ENCODE measurements around the gene ADM. TPM values are rescaled to one million over a fixed set of nuclear protein-coding genes. Genes with fewer than 3 reads are reported as not detected.

The ADM gene, protein sequence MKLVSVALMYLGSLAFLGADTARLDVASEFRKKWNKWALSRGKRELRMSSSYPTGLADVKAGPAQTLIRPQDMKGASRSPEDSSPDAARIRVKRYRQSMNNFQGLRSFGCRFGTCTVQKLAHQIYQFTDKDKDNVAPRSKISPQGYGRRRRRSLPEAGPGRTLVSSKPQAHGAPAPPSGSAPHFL
- total RNA-seq, result 6.9 TPM

DNA sequence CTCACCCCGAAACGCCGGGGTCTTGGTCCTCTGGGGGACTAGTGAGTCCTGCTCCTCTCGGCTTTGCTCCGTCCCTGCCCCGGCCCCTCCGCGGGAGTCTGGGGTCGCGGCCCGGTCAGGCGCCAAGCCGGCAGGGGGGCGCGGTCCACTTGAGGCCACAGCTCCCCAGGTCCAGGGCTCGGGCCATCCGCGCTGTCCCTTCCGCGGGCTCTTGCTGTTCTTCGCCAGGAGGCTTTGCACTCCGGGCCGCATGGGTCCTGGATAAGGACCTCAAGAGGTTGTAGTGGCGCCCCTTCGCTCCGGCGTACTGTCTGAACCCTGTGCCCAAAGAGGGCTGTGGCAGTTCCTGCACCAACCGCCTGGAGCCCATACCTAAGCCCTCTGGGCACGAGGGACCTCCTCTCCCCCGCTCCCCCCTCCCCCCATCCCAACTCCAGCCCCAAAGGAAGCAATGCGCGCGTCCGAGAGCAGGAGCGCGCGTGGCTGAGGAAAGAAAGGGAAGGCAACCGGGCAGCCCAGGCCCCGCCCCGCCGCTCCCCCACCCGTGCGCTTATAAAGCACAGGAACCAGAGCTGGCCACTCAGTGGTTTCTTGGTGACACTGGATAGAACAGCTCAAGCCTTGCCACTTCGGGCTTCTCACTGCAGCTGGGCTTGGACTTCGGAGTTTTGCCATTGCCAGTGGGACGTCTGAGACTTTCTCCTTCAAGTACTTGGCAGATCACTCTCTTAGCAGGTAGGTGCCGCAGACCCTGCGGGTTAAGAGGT, at the start of gene ADM:
Gene ADM (plus strand): TSS at position 579 of the 767 bp plus-strand sequence. CDS start 628 bp downstream, outside the sequence.

GRCh38 chr11:10293423-10294289, 11.2 kb upstream of the ADM start, which contains the start of gene SBF2:
SBF2 (minus strand) TSS chr11:10294219; CDS start chr11:10294069, 150 bp downstream.

Small RNA genes within 50 kb of the gene (small RNA-seq; reads per million reads assigned to genes)
- not detected for gene AC080023.2

Other genes with a start within 250 kb of the ADM start
- 96.0 TPM for gene SBF2, start 10.9 kb upstream of the ADM start, total RNA-seq
- gene AMPD3, start 150.2 kb downstream of the ADM start, total RNA-seq, result 3.9 TPM
- 83.5 TPM for gene RNF141, start 236.1 kb downstream of the ADM start, total RNA-seq